IMR-90 (cell line): ENCODE measurements around the gene KCNAB3. TPM values are rescaled to one million over a fixed set of nuclear protein-coding genes. Genes with fewer than 3 reads are reported as not detected.

Source experiments
- ATAC-seq: fragments of 200-7000 bp; cut with Tn5 transposase; 2 replicates; pipeline ENCODE4 v1.9.1; 2020; ENCODE audit warnings: low read depth, mild to moderate bottlenecking, moderate library complexity
- BruUV-seq: library from RNA; stranded (reverse); fragments of 400-500 nt; replicated peaks from 2 replicates; lab custom pipeline; 2021; lab: Mats Ljungman, UMichigan
- CTCF ChIA-PET: fragments of 300-600 bp; formaldehyde crosslinking; extraction: SDS; loops from one replicate; lab custom pipeline; 2021; ENCODE audit warnings: antibody characterized with exemption; lab: Yijun Ruan, JAX
- POLR2A ChIA-PET: fragments of 300-600 bp; sonication (Branson Sonifier 250); formaldehyde crosslinking; loops from one replicate; lab custom pipeline; 2022; ENCODE audit warnings: antibody characterized with exemption; ENCODE audit not compliant: unreplicated experiment; lab: Charles Lee
- DNase-seq: peaks from one replicate; pipeline ENCODE4 v3.0.0; 2013
- H2AFZ ChIP-seq: replicated peaks from 2 replicates; pipeline ENCODE3; 2013; ENCODE audit warnings: low read length, mild to moderate bottlenecking; ENCODE audit not compliant: poor library complexity
- H2AK5ac ChIP-seq: 2 replicates; pipeline ENCODE4 v1.6.1; 2013; ENCODE audit warnings: low read depth, low read length, inconsistent platforms
- H2AK9ac ChIP-seq: replicated peaks from 2 replicates; pipeline ENCODE3; 2013; ENCODE audit warnings: mild to moderate bottlenecking, low read depth, low read length, moderate library complexity; ENCODE audit not compliant: poor library complexity
- H2BK120ac ChIP-seq: 2 replicates; pipeline ENCODE4 v1.6.1; 2013; ENCODE audit warnings: low read depth, low read length, inconsistent platforms
- H2BK15ac ChIP-seq: 3 replicates; pipeline ENCODE4 v1.6.1; 2013; ENCODE audit warnings: low read depth, low read length, inconsistent platforms
- H2BK20ac ChIP-seq: 2 replicates; pipeline ENCODE4 v1.6.1; 2013; ENCODE audit warnings: low read depth, mild to moderate bottlenecking, inconsistent platforms, low read length, moderate library complexity
- H2BK5ac ChIP-seq: 2 replicates; pipeline ENCODE4 v1.6.1; 2013; ENCODE audit warnings: mild to moderate bottlenecking, low read depth, low read length, inconsistent platforms; ENCODE audit not compliant: poor library complexity, severe bottlenecking
- H3K14ac ChIP-seq: replicated peaks from 2 replicates; pipeline ENCODE4 v1.6.1; 2013; ENCODE audit warnings: low read depth, low read length, inconsistent platforms
- H3K18ac ChIP-seq: 2 replicates; pipeline ENCODE4 v1.6.1; 2013; ENCODE audit warnings: low read depth, low read length, control low read depth
- H3K23ac ChIP-seq: 2 replicates; pipeline ENCODE4 v1.6.1; 2013; ENCODE audit warnings: low read depth, low read length, inconsistent platforms
- H3K27ac ChIP-seq: 2 replicates; pipeline ENCODE4 v1.5.1; 2013; ENCODE audit warnings: mild to moderate bottlenecking, control low read depth, low read length; ENCODE audit not compliant: insufficient read depth
- H3K27me3 ChIP-seq: 2 replicates; pipeline ENCODE4 v1.6.1; 2013; ENCODE audit warnings: low read length; ENCODE audit not compliant: control insufficient read depth, insufficient read depth
- H3K36me3 ChIP-seq: 2 replicates; pipeline ENCODE4 v1.6.1; 2013; ENCODE audit warnings: low read length, mixed read lengths; ENCODE audit not compliant: control insufficient read depth, insufficient read depth
- H3K4ac ChIP-seq: 2 replicates; pipeline ENCODE4 v1.6.1; 2013; ENCODE audit warnings: low read depth, low read length, inconsistent platforms
- H3K4me1 ChIP-seq: 2 replicates; pipeline ENCODE4 v1.6.1; 2013; ENCODE audit warnings: low read length, mixed read lengths; ENCODE audit not compliant: control insufficient read depth, insufficient read depth
- H3K4me2 ChIP-seq: 2 replicates; pipeline ENCODE4 v1.6.1; 2013; ENCODE audit warnings: low read depth, mild to moderate bottlenecking, control low read depth, low read length, moderate library complexity
- H3K4me3 ChIP-seq: 2 replicates; pipeline ENCODE4 v1.5.1; 2013; ENCODE audit warnings: low read depth, mild to moderate bottlenecking, control low read depth, low read length, moderate library complexity; ENCODE audit not compliant: insufficient read depth
- H3K56ac ChIP-seq: 2 replicates; pipeline ENCODE4 v1.6.1; 2013; ENCODE audit warnings: low read length, inconsistent platforms; ENCODE audit not compliant: insufficient read depth; ENCODE audit errors: extremely low read depth
- H3K79me1 ChIP-seq, 2 experiments: 2 replicates each; pipeline ENCODE4 v1.6.1; 2013; ENCODE audit warnings: low read length in 2 of 2, inconsistent platforms in 1 of 2, low read depth in 1 of 2
- H3K9ac ChIP-seq: 2 replicates; pipeline ENCODE4 v1.6.1; 2013; ENCODE audit warnings: low read depth, low read length, control low read depth
- H3K9me1 ChIP-seq: 2 replicates; pipeline ENCODE4 v1.6.1; 2013; ENCODE audit warnings: low read length, inconsistent platforms; ENCODE audit not compliant: insufficient read depth
- H3K9me3 ChIP-seq: 2 replicates; pipeline ENCODE4 v1.6.1; 2013; ENCODE audit warnings: low read length; ENCODE audit not compliant: control insufficient read depth, insufficient read depth
- H4K20me1 ChIP-seq: 2 replicates; pipeline ENCODE4 v1.6.1; 2013; ENCODE audit warnings: low read length, inconsistent platforms; ENCODE audit not compliant: insufficient read depth
- H4K5ac ChIP-seq: 2 replicates; pipeline ENCODE4 v1.6.1; 2013; ENCODE audit warnings: mild to moderate bottlenecking, low read depth, low read length, control low read depth
- H4K8ac ChIP-seq, 2 experiments: 2 replicates each; pipeline ENCODE4 v1.6.1; 2013; ENCODE audit warnings: low read depth in 2 of 2, low read length in 2 of 2, control low read depth in 1 of 2, inconsistent platforms in 1 of 2
- H4K91ac ChIP-seq: 2 replicates; pipeline ENCODE4 v1.6.1; 2013; ENCODE audit warnings: low read depth, low read length, inconsistent platforms; ENCODE audit not compliant: insufficient read depth
- FOS ChIP-seq: fragments of 150-350 bp; IDR thresholded peaks from 2 replicates; pipeline ENCODE4 v1.6.1; 2016; ENCODE audit warnings: low read depth, low read length
- RAD21 ChIP-seq: IDR thresholded peaks from 2 replicates; pipeline ENCODE4 v1.6.1; 2012; ENCODE audit warnings: low read length, improper control_type of control experiment
- RCOR1 ChIP-seq: IDR thresholded peaks from 2 replicates; pipeline ENCODE4 v1.6.1; 2012; ENCODE audit warnings: mild to moderate bottlenecking, low read length, improper control_type of control experiment; ENCODE audit not compliant: insufficient replicate concordance
- RFX5 ChIP-seq: IDR thresholded peaks from 2 replicates; pipeline ENCODE4 v1.8.0; 2012; ENCODE audit warnings: low read depth, mild to moderate bottlenecking, low read length, moderate library complexity
- WGBS, 2 experiments: methylation state at CpG; one replicate each; pipeline versions ENCODE4 v1.1.5 to v1.1.7; 2013; ENCODE audit warnings: missing lambda C conversion rate in 2 of 2; ENCODE audit not compliant: insufficient read length in 1 of 2; ENCODE audit errors: extremely low coverage in 2 of 2; 5-methylcytosine and 5-hydroxymethylcytosine counted together
- dilution Hi-C: fragments of 300-500 bp; cut with HindIII; formaldehyde crosslinking; loops from one replicate; pipeline ENCODE4 v1.14.3; 2018; ENCODE audit warnings: low sequenced_read_pairs; ENCODE audit not compliant: unreplicated experiment
- in situ Hi-C: fragments of 300-500 bp; cut with MboI; formaldehyde crosslinking; loops from 3 replicates; pipeline ENCODE4 v1.14.3; 2019; ENCODE audit warnings: low sequenced_read_pairs, inconsistent platforms, mixed read lengths
- intact Hi-C: fragments of 100-400 bp; cut with micrococcal nuclease; formaldehyde crosslinking; loops from 2 replicates; pipeline ENCODE4 v1.10.0; 2022
- polyA plus RNA-seq, 3 experiments: library from polyadenylated mRNA; depleted of rRNA; stranded (reverse); fragments of >200 nt; gene quantifications; 2 replicates each; pipeline ENCODE4 v1.2.3, GENCODE V29; 2012; ENCODE audit warnings: low replicate concordance in 1 of 3
- total RNA-seq: library from RNA; depleted of rRNA; stranded (reverse); fragments of >200 nt; gene quantifications from 2 replicates; pipeline ENCODE4 v1.2.3, GENCODE V29; 2012

The KCNAB3 gene
- total and polyA plus RNA-seq, 2 of the 4 experiments (the other 2 are of a cell fraction): 0.36 to 4.2 TPM

DNA sequence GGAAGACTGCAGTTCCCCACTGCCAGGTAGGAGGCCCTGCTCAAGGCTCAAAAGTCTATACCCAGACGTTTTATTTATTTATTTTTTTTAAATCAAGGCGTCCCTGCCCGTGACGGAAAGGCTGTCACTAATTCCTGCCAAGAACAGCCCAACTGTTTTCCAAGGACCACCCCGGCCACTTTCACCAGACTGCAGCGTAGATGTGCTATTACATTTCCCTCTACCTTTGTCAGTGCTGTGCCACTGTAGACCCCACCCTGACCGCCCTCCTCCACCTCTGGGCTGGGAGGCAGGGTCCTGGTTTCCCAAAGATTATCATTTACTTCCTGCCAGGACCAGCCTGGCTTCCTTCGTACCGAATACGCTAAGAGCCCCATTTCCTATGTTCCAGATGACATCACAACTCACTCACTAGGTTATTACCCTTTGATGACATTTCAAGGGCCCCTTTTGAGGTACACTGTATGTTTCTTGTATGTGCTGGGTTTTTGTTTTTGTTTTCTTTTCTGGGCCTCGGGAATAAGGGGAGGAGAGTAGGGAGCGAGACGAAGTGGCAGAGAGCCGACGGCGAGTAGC, 7.3 kb downstream of the KCNAB3 start (continued):
- no peak for TF ChIP-seq FOS

DNA sequence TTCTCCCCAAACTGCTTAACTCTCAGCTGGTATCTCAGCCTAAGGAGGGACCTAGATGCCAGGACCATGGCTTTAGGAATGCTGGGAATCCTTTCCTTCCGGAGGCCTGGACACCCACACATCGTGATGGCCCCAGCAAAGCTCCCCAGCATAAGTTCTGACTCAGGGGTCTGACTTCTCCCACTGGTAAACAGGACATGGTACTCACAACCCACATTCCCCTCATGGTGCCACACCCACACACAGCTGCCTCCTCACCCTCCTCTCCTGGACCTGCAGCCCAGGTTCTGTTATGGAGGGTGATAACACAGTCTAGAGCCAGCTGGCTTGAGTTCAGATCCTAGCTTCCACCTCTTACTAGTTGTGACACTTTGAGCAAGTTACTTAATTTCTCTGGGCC, 12.8 kb downstream of the KCNAB3 start:
- CTCF ChIA-PET: interaction anchor here (1.5 to 2.9 kb wide), 2 partner anchors 73 to 125 kb away, joined by 5 to 18 read pairs; no protein-coding TSS in a partner anchor
- Histone ChIP-seq H3K27me3 (no peaks in the 10 kb centered on the region), H4K8ac (peak overlapping the region; percentile 59 to 87), H3K36me3 (peaks cover 7% of the 10 kb centered on the region; the same call in 1 of the 2 replicates), H3K79me1 (0 out of 4 replicates have a peak, but pooled peaks cover 0 to 3% of the 10 kb centered on the region in 2 experiments), H3K56ac (no peak overlapping the region), H2BK5ac (peak overlapping the region; percentile 94), H3K4ac (peak overlapping the region; percentile 70), H3K9ac (no peak overlapping the region), H2BK15ac (no peak overlapping the region; the same call in 2 of the 3 replicates), H3K9me3 (no peaks in the 10 kb centered on the region), H3K18ac (no peak overlapping the region), H3K4me1 (peaks cover 12% of the 10 kb centered on the region), H2AFZ (peak overlapping the region; percentile 91), H2AK9ac (peak overlapping the region; percentile 93), H3K23ac (peak overlapping the region; percentile 49; the same call in 1 of the 2 replicates), H3K27ac (peak overlapping the region; percentile 90; the same call in 1 of the 2 replicates), H4K20me1 (peaks cover 2% of the 10 kb centered on the region; the same call in 1 of the 2 replicates), H3K9me1 (peaks cover 6% of the 10 kb centered on the region), H4K91ac (peak overlapping the region; percentile 73; the same call in 1 of the 2 replicates), H3K14ac (peak overlapping the region; percentile 47; the same call in 1 of the 2 replicates), H2AK5ac (peak overlapping the region; percentile 73), H2BK20ac (no peak overlapping the region), H3K4me2 (peak overlapping the region; percentile 78; the same call in 1 of the 2 replicates), H4K5ac (peak overlapping the region; percentile 87; the same call in 1 of the 2 replicates), H2BK120ac (peak overlapping the region; percentile 28), H3K4me3 (no peak overlapping the region)
- dilution Hi-C loops (no loop called here), in situ Hi-C loops (loop anchor here (10.0 kb wide), 1 partner anchor 128 kb away; no protein-coding TSS in a partner anchor), intact Hi-C loops (no loop called here)
- 0% methylated on average over 1 of the region's 2 CpGs; no CpG with 5 or more reads in 1 of the 2 experiments for WGBS, 2 experiments
- peak; percentile 16 for ATAC-seq
- POLR2A ChIA-PET: interaction anchor here (1.3 to 1.6 kb wide), 2 partner anchors 13 to 16 kb away, joined by 4 to 6 read pairs; partner anchors contain the start of gene KCNAB3
- TF ChIP-seq RCOR1: peak; percentile 59
- no peak for TF ChIP-seq RFX5
- TF ChIP-seq RAD21: no peak
- peak; percentile 80 for DNase-seq
- no TSS peak for BruUV-seq
